GM12891 (cell line): ENCODE results near the gene SMYD3.

ENCODE experiments used
- PAX5 ChIP-seq: IDR thresholded peaks from 2 replicates; pipeline ENCODE4 v1.6.1; 2011; ENCODE audit warnings: low read length, moderate library complexity, mild to moderate bottlenecking; ENCODE audit not compliant: insufficient read depth, severe bottlenecking
- POLR2A ChIP-seq: IDR thresholded peaks from 2 replicates; pipeline ENCODE4 v1.6.1; 2011; ENCODE audit warnings: low read depth, low read length, control low read depth
- POLR2AphosphoS5 ChIP-seq: IDR thresholded peaks from 2 replicates; pipeline ENCODE4 v1.6.1; 2011; ENCODE audit warnings: low read depth, low read length, control low read depth
- TAF1 ChIP-seq: IDR thresholded peaks from 2 replicates; pipeline ENCODE4 v1.6.1; 2011; ENCODE audit warnings: low read depth, low read length, control low read depth

DNA sequence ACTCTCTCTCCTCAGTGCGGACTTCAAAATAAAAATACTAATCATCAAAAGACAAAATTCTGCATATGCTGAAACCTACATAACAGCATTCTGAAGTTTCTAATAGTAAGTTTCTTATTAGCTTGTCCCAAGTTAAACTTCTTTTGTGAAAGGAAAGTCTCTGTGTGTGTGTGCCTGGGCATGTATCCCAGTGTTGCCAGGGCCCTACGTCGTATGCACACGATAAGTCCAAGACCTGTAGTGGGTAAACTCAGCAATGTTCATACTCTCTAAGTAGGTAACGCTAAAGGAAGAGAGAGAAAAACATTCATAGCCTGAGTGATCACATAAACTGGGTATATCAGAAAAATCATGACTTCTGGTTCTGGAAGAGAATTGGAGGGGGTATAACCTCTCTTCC lies 465.7 kb downstream of the SMYD3 start:
- no peak for TF ChIP-seq POLR2AphosphoS5
- no peak for TF ChIP-seq POLR2A
- no peak for TF ChIP-seq PAX5
- no peak for TF ChIP-seq TAF1
